ENCODE measurements around the gene ST6GALNAC6.

DNA sequence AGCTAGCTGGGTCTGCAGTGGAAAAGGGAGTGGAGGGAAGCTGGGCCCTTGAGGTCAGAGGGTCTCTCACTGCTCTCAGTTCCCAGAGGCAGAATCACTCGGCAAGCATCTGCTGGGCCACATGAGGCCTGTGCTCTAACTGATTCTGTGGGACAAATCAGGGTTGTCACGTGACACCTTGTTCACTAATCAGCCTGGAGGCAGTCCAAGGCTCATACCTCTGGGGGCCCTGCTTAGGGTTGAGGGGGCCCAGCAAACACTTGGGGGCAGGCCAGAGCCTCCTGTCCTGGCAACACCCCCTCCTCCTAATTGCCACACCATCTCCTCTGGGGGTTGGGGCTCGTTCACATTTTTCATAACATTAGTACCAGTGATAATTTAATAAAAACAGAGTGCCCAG lies 47.3 kb upstream of the ST6GALNAC6 start:
- TF ChIP-seq CTCF (IDR thresholded peaks at IDR 0.05; ENCODE audit: low read depth, low read length) (no peak), POLR2A (IDR thresholded peaks at IDR 0.05; ENCODE audit: extremely low read depth, insufficient read length) (no peak)
- TF ChIP-seq, protein P1, sequence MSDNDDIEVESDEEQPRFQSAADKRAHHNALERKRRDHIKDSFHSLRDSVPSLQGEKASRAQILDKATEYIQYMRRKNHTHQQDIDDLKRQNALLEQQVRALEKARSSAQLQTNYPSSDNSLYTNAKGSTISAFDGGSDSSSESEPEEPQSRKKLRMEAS (IDR thresholded peaks at IDR 0.05; ENCODE audit: low read depth, low read length), result no peak
